Epithelial cell of prostate (primary cell): Measurements from ENCODE around the gene PARK7.
"Not testable (repeated sequence)": the region's sequence is repeated elsewhere in the genome, so short reads cannot be mapped to it uniquely, and the experiment has no call there.

Source experiments
- DNase-seq: peaks from one replicate; pipeline ENCODE4 v3.0.0-alpha.2; 2011; ENCODE audit warnings: low read depth, low spot score
- H3K27ac ChIP-seq: fragments of 450-650 bp; 2 replicates; pipeline ENCODE4 v1.5.1; 2017; ENCODE audit warnings: mild to moderate bottlenecking

Gene PARK7

GRCh38 chr1:7942214-7942921 lies 19.1 kb upstream of the PARK7 start:
- H3K27ac ChIP-seq = no peak overlapping the region
- DNase-seq = no peak

GRCh38 chr1:7943251-7943650 lies 18.3 kb upstream of the PARK7 start:
- no peak overlapping the region for H3K27ac ChIP-seq
- no peak for DNase-seq

- no peak overlapping the region for H3K27ac ChIP-seq
- DNase-seq = peak; percentile 58
Measured at GRCh38 chr1:7948960-7949359, 12.6 kb upstream of the PARK7 start.

- DNase-seq, H3K27ac ChIP-seq: not testable (repeated sequence)
Measured at GRCh38 chr1:7952791-7953190, 8.7 kb upstream of the PARK7 start.

GRCh38 chr1:7953850-7954609 lies 7.5 kb upstream of the PARK7 start:
- H3K27ac ChIP-seq = peak overlapping the region; percentile 40
- DNase-seq = no peak

GRCh38 chr1:7954683-7955082 lies 6.8 kb upstream of the PARK7 start:
- no peak for DNase-seq

GRCh38 chr1:7956218-7957032 lies 5.1 kb upstream of the PARK7 start:
- no peak overlapping the region for H3K27ac ChIP-seq
- DNase-seq = no peak

More at GRCh38 chr1:7954683-7955082, 6.8 kb upstream of the PARK7 start:
- H3K27ac ChIP-seq = peak overlapping the region; percentile 40

- no peak overlapping the region for H3K27ac ChIP-seq
- no peak for DNase-seq
Measured at GRCh38 chr1:7960165-7960564, 1.3 kb upstream of the PARK7 start.

GRCh38 chr1:7960867-7961215 lies 670 bp upstream of the PARK7 start:
- H3K27ac ChIP-seq = peak overlapping the region; percentile 75
- no peak for DNase-seq

- DNase-seq = no peak
Measured at GRCh38 chr1:7962014-7962335, 464 bp downstream of the PARK7 start.

GRCh38 chr1:7962636-7963377 lies 1.3 kb downstream of the PARK7 start:
- no peak overlapping the region for H3K27ac ChIP-seq
- no peak for DNase-seq

More at GRCh38 chr1:7962014-7962335, 464 bp downstream of the PARK7 start:
- H3K27ac ChIP-seq = peak overlapping the region; percentile 75

GRCh38 chr1:7963378-7963730 lies 1.8 kb downstream of the PARK7 start:
- not testable (repeated sequence) for DNase-seq, H3K27ac ChIP-seq

GRCh38 chr1:7963841-7964240 lies 2.3 kb downstream of the PARK7 start:
- not testable (repeated sequence) for H3K27ac ChIP-seq, DNase-seq

GRCh38 chr1:7964476-7964875 lies 3.0 kb downstream of the PARK7 start:
- no peak overlapping the region for H3K27ac ChIP-seq
- no peak for DNase-seq

GRCh38 chr1:7967196-7967595 lies 5.7 kb downstream of the PARK7 start:
- H3K27ac ChIP-seq = no peak overlapping the region
- no peak for DNase-seq

- DNase-seq = no peak
- no peak overlapping the region for H3K27ac ChIP-seq
Measured at GRCh38 chr1:7967651-7968050, 6.1 kb downstream of the PARK7 start.

- no peak for DNase-seq
- no peak overlapping the region for H3K27ac ChIP-seq
Measured at GRCh38 chr1:7970246-7970645, 8.7 kb downstream of the PARK7 start.

- H3K27ac ChIP-seq = no peak overlapping the region
- DNase-seq = no peak
Measured at GRCh38 chr1:7971024-7971423, 9.5 kb downstream of the PARK7 start.

- H3K27ac ChIP-seq = no peak overlapping the region
- no peak for DNase-seq
Measured at GRCh38 chr1:7972285-7972684, 10.8 kb downstream of the PARK7 start.

- DNase-seq = no peak
- no peak overlapping the region for H3K27ac ChIP-seq
Measured at GRCh38 chr1:7973086-7973485, 11.6 kb downstream of the PARK7 start.
